Measurements from ENCODE around the gene GH2. TPM values are rescaled to one million over a fixed set of nuclear protein-coding genes. Genes with fewer than 3 reads are reported as not detected.
A peak's percentile ranks its signal among the peaks of the same experiment; 100 is the strongest.

GH2 gene
- total RNA-seq, 2 experiments from 2014 or later, result not detected

DNA sequence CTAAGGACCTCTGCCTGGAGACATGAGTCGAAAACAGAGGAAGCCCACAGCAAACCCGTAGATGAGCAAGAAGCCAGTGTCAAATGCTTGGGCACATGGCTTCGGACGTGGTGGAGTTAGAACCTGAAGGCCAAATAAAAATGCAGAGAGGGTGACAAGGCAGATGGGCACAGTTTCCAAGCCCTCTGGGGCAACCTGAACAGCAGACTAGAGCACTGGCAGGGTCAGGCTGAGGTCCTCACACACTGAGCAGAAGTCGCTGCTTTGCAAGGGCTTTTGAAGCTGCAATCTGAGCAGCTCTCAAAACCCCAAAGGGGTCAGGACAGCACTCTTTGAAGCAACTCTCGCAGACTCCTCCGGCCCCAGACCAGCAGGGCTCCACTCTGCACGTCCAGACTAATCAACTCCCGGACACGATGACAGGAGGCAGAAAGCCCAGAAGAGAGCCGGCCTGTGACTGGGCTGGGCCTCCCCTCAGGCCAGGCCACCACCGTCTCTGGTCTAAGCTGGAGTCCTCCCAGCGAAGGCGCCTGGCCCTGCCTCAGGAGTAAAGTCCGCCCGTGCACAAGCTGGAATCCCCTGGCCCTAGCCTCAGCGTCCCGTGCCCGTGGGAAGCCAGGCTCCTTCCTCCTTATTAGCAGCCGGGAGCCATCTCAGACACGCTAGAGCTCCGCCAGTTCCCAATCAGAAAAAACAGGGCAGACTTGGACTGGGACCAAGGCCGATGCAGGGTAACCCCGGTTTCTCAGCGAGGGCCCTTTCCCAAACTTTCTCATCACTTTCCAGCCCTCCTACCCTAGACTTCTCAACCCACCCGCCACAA lies 40.2 kb downstream of the GH2 start:
- BruUV-seq (replicated peaks), result no TSS peak
- Histone ChIP-seq H3K9me3 (ENCODE audit: low read length) (no peaks in the 10 kb centered on the region), H3K27ac (ENCODE audit: low read depth, low read length, poor library complexity, severe bottlenecking) (peak overlapping the region; percentile 97), H3K4me2 (ENCODE audit: low read length) (peak overlapping the region; percentile 83), H3K79me2 (ENCODE audit: insufficient read depth, low read depth, low read length) (peaks cover 57% of the 10 kb centered on the region), H2AFZ (ENCODE audit: low read length) (no peak overlapping the region), H3K4me1 (ENCODE audit: insufficient read depth, low read length, poor library complexity, severe bottlenecking) (peaks cover 48% of the 10 kb centered on the region), H3K36me3 (ENCODE audit: insufficient read depth, low read length) (peaks cover 29% of the 10 kb centered on the region), H3K4me3 (ENCODE audit: low read depth, low read length, poor library complexity, severe bottlenecking) (peak overlapping the region; percentile 99), H4K20me1 (ENCODE audit: insufficient read depth, low read length) (peaks cover 18% of the 10 kb centered on the region), H3K9me2 (ENCODE audit: insufficient read depth, low read length) (no peaks in the 10 kb centered on the region)
- POLR2A ChIA-PET, result interaction anchor here (4.4 kb wide), 1 partner anchor 13 kb away, joined by 20 read pairs; the partner anchor contains the start of genes FTSJ3 and PSMC5
- CTCF ChIA-PET (ENCODE audit: unreplicated experiment), result no interaction called here
- peak; percentile 61 for DNase-seq (ENCODE audit: low spot score)
- intact Hi-C loops (cut with micrococcal nuclease; ENCODE audit: unreplicated experiment), result no loop called here
- TF ChIP-seq EZH2phosphoT487 (IDR thresholded peaks at IDR 0.05; ENCODE audit: borderline replicate concordance, low read depth, low read length), result no peak
- TF ChIP-seq, protein P1, sequence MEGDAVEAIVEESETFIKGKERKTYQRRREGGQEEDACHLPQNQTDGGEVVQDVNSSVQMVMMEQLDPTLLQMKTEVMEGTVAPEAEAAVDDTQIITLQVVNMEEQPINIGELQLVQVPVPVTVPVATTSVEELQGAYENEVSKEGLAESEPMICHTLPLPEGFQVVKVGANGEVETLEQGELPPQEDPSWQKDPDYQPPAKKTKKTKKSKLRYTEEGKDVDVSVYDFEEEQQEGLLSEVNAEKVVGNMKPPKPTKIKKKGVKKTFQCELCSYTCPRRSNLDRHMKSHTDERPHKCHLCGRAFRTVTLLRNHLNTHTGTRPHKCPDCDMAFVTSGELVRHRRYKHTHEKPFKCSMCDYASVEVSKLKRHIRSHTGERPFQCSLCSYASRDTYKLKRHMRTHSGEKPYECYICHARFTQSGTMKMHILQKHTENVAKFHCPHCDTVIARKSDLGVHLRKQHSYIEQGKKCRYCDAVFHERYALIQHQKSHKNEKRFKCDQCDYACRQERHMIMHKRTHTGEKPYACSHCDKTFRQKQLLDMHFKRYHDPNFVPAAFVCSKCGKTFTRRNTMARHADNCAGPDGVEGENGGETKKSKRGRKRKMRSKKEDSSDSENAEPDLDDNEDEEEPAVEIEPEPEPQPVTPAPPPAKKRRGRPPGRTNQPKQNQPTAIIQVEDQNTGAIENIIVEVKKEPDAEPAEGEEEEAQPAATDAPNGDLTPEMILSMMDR (conservative IDR thresholded peaks at IDR 0.05; ENCODE audit: low read length), result no peak

DNA sequence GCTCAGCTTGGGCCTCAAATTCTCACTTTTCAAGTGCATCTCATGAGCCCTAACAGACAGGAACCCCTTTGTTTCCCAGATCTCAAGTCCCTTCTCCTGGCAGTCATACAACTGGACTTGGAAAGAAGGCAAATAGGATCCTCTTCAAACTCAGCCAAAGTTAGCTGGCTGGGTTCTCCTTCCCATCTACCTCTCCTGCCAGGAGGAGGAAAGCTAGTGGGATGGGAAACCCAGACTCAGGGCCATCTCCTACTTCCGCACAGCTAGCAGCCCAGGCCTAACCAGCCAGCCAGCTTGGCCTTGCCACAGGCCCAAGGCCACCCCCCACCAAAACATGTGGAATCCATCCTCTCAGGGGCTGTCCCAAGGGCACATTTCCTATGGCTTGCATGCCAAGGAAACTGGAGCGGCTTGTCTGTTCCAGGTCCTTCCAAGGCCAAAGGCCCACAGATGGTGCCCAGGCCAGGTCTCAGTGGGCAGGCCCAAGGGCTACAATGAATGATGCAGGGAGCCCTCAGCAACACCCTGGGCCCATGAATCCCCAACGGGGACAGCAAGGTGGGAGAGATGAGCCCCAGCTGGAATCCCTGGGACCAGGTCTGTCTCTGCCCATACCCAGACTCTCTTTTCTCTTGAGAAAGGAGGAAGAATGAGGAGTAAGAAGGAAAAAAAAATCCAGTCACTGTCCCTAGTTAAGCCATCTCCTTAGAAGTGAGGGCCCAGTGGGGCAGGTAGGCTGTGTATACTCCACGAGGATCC lies 41.0 kb downstream of the GH2 start:
- TF ChIP-seq, protein P1 (conservative IDR thresholded peaks at IDR 0.05; ENCODE audit: low read length), result no peak
- no peak for TF ChIP-seq EZH2phosphoT487 (IDR thresholded peaks at IDR 0.05; ENCODE audit: borderline replicate concordance, low read depth, low read length)
- no peak overlapping the region for H2AFZ ChIP-seq (ENCODE audit: low read length)
- POLR2A ChIA-PET, result interaction anchor here (0.5 to 4.4 kb wide), 3 partner anchors 13 to 146 kb away, joined by 4 to 20 read pairs (median 6); partner anchors contain the start of genes CCDC47, FTSJ3 and PSMC5
- H3K4me3 ChIP-seq (ENCODE audit: low read depth, low read length, poor library complexity, severe bottlenecking), result peak overlapping the region; percentile 99
- H3K9me2 ChIP-seq (ENCODE audit: insufficient read depth, low read length), result no peaks in the 10 kb centered on the region
- peaks cover 37% of the 10 kb centered on the region for H3K36me3 ChIP-seq (ENCODE audit: insufficient read depth, low read length)
- no peaks in the 10 kb centered on the region for H3K9me3 ChIP-seq (ENCODE audit: low read length)
- H3K4me1 ChIP-seq (ENCODE audit: insufficient read depth, low read length, poor library complexity, severe bottlenecking), result peaks cover 48% of the 10 kb centered on the region
- CTCF ChIA-PET (ENCODE audit: unreplicated experiment), result no interaction called here
- peaks cover 18% of the 10 kb centered on the region for H4K20me1 ChIP-seq (ENCODE audit: insufficient read depth, low read length)
- intact Hi-C loops (cut with micrococcal nuclease; ENCODE audit: unreplicated experiment), result no loop called here
- no TSS peak for BruUV-seq (replicated peaks)
- peak overlapping the region; percentile 97 for H3K27ac ChIP-seq (ENCODE audit: low read depth, low read length, poor library complexity, severe bottlenecking)
- H3K4me2 ChIP-seq (ENCODE audit: low read length), result peak overlapping the region; percentile 83
- DNase-seq (ENCODE audit: low spot score), result no peak
- peaks cover 59% of the 10 kb centered on the region for H3K79me2 ChIP-seq (ENCODE audit: insufficient read depth, low read depth, low read length)

Measured in OCI-LY7 (cell line).